SK-N-SH treated with all-trans-retinoic acid at 6 μM for 48 hours (cell line): ENCODE results near the gene RBPJ.

Experiments used
- ATAC-seq: fragments of 200-7000 bp; cut with Tn5 transposase; 3 replicates; pipeline ENCODE4 v1.9.1; 2020; ENCODE audit warnings: mild to moderate bottlenecking, moderate library complexity
- BACH2 ChIP-seq: fragments of 250-450 bp; sonication (Bioruptor Pico); IDR thresholded peaks from 2 replicates; pipeline ENCODE4 v1.9.0; 2021; ENCODE audit warnings: mild to moderate bottlenecking, borderline replicate concordance
- CREB5 ChIP-seq: fragments of 250-450 bp; sonication (Bioruptor Pico); IDR thresholded peaks from 2 replicates; pipeline ENCODE4 v1.5.1; 2020; ENCODE audit warnings: low read depth, mild to moderate bottlenecking, moderate library complexity
- CSDC2 ChIP-seq: fragments of 250-450 bp; sonication (Bioruptor Pico); IDR thresholded peaks from 2 replicates; pipeline ENCODE4 v1.5.0; 2020; ENCODE audit warnings: mild to moderate bottlenecking, moderate library complexity
- CSRNP3 ChIP-seq: fragments of 250-450 bp; sonication (Bioruptor Pico); IDR thresholded peaks from 2 replicates; pipeline ENCODE4 v1.5.1; 2021; ENCODE audit warnings: mild to moderate bottlenecking, moderate library complexity
- ESRRG ChIP-seq: fragments of 250-450 bp; sonication (Bioruptor Pico); IDR thresholded peaks from 2 replicates; pipeline ENCODE4 v1.6.1; 2021; ENCODE audit warnings: mild to moderate bottlenecking
- GLIS3 ChIP-seq: fragments of 250-450 bp; sonication (Bioruptor Pico); IDR thresholded peaks from 2 replicates; pipeline ENCODE4 v1.5.0; 2020; ENCODE audit warnings: mild to moderate bottlenecking, moderate library complexity
- ISL1 ChIP-seq: fragments of 250-450 bp; sonication (Bioruptor Pico); IDR thresholded peaks from 2 replicates; pipeline ENCODE4 v2.1.2; 2022; ENCODE audit warnings: mild to moderate bottlenecking, moderate library complexity
- OSR1 ChIP-seq: fragments of 250-450 bp; sonication (Bioruptor Pico); IDR thresholded peaks from 2 replicates; pipeline ENCODE4 v1.8.0; 2022; ENCODE audit warnings: moderate library complexity, mild to moderate bottlenecking, inconsistent platforms
- PATZ1 ChIP-seq: fragments of 250-450 bp; sonication (Bioruptor Pico); IDR thresholded peaks from 2 replicates; pipeline ENCODE4 v1.8.0; 2020; ENCODE audit warnings: mild to moderate bottlenecking, moderate library complexity, borderline replicate concordance
- PPARA ChIP-seq: fragments of 250-450 bp; sonication (Bioruptor Pico); IDR thresholded peaks from 2 replicates; pipeline ENCODE4 v1.5.0; 2020; ENCODE audit warnings: mild to moderate bottlenecking, borderline replicate concordance
- RARB ChIP-seq: fragments of 250-450 bp; sonication (Bioruptor Pico); IDR thresholded peaks from 2 replicates; pipeline ENCODE4 v1.8.0; 2021; ENCODE audit warnings: mild to moderate bottlenecking, moderate library complexity
- SNAI2 ChIP-seq: fragments of 250-450 bp; sonication (Bioruptor Pico); IDR thresholded peaks from 2 replicates; pipeline ENCODE4 v1.5.0; 2020; ENCODE audit warnings: mild to moderate bottlenecking, moderate library complexity
- TCF4 ChIP-seq: fragments of 250-450 bp; sonication (Bioruptor Pico); IDR thresholded peaks from 2 replicates; pipeline ENCODE4 v1.8.0; 2021; ENCODE audit warnings: mild to moderate bottlenecking, moderate library complexity, borderline replicate concordance
- TOX ChIP-seq: fragments of 250-450 bp; sonication (Bioruptor Pico); IDR thresholded peaks from 2 replicates; pipeline ENCODE4 v1.8.0; 2021; ENCODE audit warnings: mild to moderate bottlenecking, moderate library complexity, borderline replicate concordance
- TSHZ2 ChIP-seq: fragments of 250-450 bp; sonication (Bioruptor Pico); IDR thresholded peaks from 2 replicates; pipeline ENCODE4 v1.5.0; 2020; ENCODE audit warnings: mild to moderate bottlenecking, moderate library complexity
- ZC3H10 ChIP-seq: fragments of 250-450 bp; sonication (Bioruptor Pico); IDR thresholded peaks from 2 replicates; pipeline ENCODE4 v1.5.1; 2021; ENCODE audit warnings: mild to moderate bottlenecking, moderate library complexity
- ZFP3 ChIP-seq: fragments of 250-450 bp; sonication (Bioruptor Pico); IDR thresholded peaks from 2 replicates; pipeline ENCODE4 v1.5.0; 2020; ENCODE audit warnings: mild to moderate bottlenecking, moderate library complexity
- ZNF565 ChIP-seq: fragments of 450-650 bp; formaldehyde crosslinking; conservative IDR thresholded peaks from 2 replicates; pipeline ENCODE4 v1.5.0; 2020; ENCODE audit warnings: low read depth, mild to moderate bottlenecking, moderate library complexity
- ZNF70 ChIP-seq: fragments of 450-650 bp; formaldehyde crosslinking; IDR thresholded peaks from 2 replicates; pipeline ENCODE4 v1.5.0; 2020; ENCODE audit warnings: mild to moderate bottlenecking, moderate library complexity
- ZNF8 ChIP-seq: fragments of 450-650 bp; formaldehyde crosslinking; IDR thresholded peaks from 2 replicates; pipeline ENCODE4 v1.5.0; 2020; ENCODE audit warnings: mild to moderate bottlenecking, moderate library complexity

Gene RBPJ

GRCh38 chr4:26410385-26411293, 89.8 kb downstream of the RBPJ start:
- peak; percentile 89 for ATAC-seq
- TF ChIP-seq ZNF565 (CRISPR knock-in tag) (no peak), PATZ1 (no peak), SNAI2 (CRISPR knock-in tag) (no peak), ISL1 (CRISPR knock-in tag) (no peak), ZNF8 (CRISPR knock-in tag) (no peak), GLIS3 (CRISPR knock-in tag) (no peak), BACH2 (CRISPR knock-in tag) (no peak), PPARA (CRISPR knock-in tag) (no peak)

- no peak for ATAC-seq
- TF ChIP-seq SNAI2 (CRISPR knock-in tag) = no peak
- TF ChIP-seq TSHZ2 (CRISPR knock-in tag) = no peak
- TF ChIP-seq CREB5 = no peak
These were observed 91.9 kb downstream of the RBPJ start for GRCh38 chr4:26412381-26413372.

GRCh38 chr4:26413582-26413981, 92.8 kb downstream of the RBPJ start:
- TF ChIP-seq ZNF8 (CRISPR knock-in tag) = no peak
- no peak for TF ChIP-seq ZNF565 (CRISPR knock-in tag)
- no peak for TF ChIP-seq ZNF70 (CRISPR knock-in tag)
- TF ChIP-seq GLIS3 (CRISPR knock-in tag) = no peak
- TF ChIP-seq CSDC2 (CRISPR knock-in tag) = no peak
- no peak for TF ChIP-seq ZFP3 (CRISPR knock-in tag)
- TF ChIP-seq ISL1 (CRISPR knock-in tag) = no peak
- TF ChIP-seq RARB = no peak
- TF ChIP-seq TOX (CRISPR knock-in tag) = no peak
- TF ChIP-seq CSRNP3 (CRISPR knock-in tag) = no peak
- no peak for ATAC-seq

GRCh38 chr4:26418107-26418506, 97.3 kb downstream of the RBPJ start:
- no peak for ATAC-seq
- no peak for TF ChIP-seq SNAI2 (CRISPR knock-in tag)
- no peak for TF ChIP-seq OSR1 (CRISPR knock-in tag)
- no peak for TF ChIP-seq RARB
- TF ChIP-seq PATZ1 = no peak
- TF ChIP-seq ESRRG (CRISPR knock-in tag) = no peak
- TF ChIP-seq TCF4 (CRISPR knock-in tag) = no peak
- no peak for TF ChIP-seq CSDC2 (CRISPR knock-in tag)
- no peak for TF ChIP-seq CREB5
- TF ChIP-seq ZNF70 (CRISPR knock-in tag) = no peak
- TF ChIP-seq ISL1 (CRISPR knock-in tag) = no peak
- no peak for TF ChIP-seq CSRNP3 (CRISPR knock-in tag)
- TF ChIP-seq ZNF8 (CRISPR knock-in tag) = no peak
- TF ChIP-seq ZFP3 (CRISPR knock-in tag) = no peak
- TF ChIP-seq ZC3H10 (CRISPR knock-in tag) = no peak
- TF ChIP-seq ZNF565 (CRISPR knock-in tag) = no peak
